ENCODE measurements around the gene NOTCH2.

The NOTCH2 gene

GRCh38 chr1:119971710-119972570 is 97.5 kb downstream of the NOTCH2 start:
- no peak for DNase-seq

DNA sequence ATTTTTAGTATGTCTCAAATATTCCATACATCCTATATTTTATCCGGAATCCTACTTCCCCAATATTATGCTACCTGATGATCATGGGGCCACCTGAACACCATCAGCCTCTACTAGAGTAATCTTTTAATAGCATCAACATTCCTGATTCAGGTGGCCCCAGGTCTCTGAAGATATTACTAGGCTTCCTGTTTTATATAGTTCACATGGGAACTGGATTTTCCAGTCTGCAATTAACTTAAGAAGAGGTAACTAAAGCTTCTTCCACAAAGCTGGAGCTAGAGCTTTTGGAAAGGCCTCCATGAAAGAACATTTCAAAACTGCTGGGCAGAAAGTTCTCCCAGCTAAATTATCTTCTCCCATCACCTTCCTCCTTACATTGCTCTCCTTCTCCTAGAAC is 100.9 kb downstream of the NOTCH2 start:
- no peak for DNase-seq

DNA sequence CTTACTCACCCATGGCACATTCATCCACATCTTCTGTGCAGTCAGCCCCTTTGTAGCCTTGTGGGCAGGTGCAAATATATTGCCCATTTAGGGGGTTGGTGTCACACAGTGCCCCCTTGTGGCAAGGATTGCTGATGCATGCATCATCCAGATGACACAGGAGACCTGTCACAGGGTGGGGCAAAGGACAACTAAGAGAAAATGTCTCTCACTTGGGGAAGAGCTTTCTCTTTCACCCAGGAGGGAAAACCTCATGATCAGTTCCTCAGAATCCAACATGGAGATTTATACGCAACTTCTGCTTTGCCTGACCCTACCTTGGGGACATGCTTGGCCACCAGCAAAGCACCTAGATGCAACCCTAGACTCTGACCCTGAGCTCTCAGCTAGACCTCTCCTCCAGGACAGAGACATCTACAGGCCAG is 101.4 kb downstream of the NOTCH2 start:
- peak; percentile 5 for DNase-seq

GRCh38 chr1:119966681-119967080 is 102.8 kb downstream of the NOTCH2 start:
- no peak for DNase-seq

DNA sequence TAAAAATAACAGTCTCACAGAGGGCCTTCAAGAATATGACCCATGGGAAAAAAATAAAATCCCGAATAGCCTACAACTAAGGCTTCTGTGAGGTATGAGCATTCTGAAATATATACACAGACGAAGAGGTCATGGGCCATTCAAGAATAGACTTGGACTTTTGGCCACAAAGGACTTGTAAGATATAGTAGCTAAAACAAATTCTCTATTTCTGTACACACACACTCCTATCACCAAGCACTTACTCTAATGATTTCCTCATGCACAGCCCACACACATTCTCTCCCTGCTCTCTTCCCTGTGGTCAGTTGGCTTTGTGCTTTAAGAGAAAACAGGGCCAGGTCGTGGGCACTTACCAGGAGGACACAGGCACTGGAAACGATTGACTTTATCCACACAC is 103.4 kb downstream of the NOTCH2 start:
- no peak for DNase-seq

DNA sequence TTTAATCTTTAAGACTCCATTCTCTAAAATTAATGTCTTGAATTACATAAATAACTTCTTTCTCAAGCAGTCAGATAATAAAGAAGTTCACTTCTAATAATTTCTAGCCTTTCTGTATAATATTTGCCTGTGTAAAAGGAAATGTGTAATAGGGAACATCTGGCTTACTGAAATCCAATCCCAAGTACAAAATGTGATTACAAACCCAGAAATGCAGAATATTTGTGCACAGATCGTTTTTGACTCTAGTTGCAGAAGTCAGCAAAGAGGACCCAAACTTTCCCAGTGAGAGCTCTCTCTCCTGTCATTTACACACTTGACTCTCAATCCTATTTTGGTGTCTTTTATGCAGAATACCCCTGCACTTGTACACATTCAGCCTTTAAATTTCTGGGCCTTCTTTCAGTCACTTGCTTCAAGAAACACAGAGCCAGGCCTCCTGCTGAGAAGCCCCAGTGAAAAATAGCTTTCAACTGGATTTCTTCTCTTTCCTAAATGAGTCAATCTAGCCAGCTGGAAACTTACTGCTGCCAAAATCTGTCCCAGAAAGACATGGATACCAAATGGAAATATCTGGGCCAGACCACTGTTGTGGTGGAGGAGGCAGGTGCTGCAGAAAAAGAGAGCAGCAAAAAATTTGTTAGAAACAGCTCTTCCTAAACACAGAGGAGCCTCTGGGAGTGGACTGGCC is 104.6 kb downstream of the NOTCH2 start:
- no peak for DNase-seq

GRCh38 chr1:119962296-119962968 is 107.0 kb downstream of the NOTCH2 start:
- DNase-seq: no peak

DNA sequence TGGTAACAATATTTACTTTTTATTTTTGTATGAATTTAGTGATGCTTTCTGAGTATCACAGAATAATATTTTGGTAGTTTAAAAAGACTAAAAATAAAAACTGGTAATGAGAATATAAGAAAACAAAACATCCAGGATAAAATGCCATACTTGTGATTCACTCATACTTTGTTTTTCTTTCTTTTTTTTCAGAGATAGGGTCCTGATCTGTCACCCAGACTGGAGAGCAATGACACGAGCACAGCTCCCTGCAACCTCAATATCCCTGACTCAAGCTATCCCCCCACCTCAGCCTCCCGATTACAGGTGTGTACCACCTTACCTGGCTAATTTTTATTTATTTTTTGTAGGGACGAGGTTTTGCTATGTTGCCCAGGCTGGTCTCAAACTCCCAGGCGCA is 109.0 kb downstream of the NOTCH2 start:
- DNase-seq: no peak

DNA sequence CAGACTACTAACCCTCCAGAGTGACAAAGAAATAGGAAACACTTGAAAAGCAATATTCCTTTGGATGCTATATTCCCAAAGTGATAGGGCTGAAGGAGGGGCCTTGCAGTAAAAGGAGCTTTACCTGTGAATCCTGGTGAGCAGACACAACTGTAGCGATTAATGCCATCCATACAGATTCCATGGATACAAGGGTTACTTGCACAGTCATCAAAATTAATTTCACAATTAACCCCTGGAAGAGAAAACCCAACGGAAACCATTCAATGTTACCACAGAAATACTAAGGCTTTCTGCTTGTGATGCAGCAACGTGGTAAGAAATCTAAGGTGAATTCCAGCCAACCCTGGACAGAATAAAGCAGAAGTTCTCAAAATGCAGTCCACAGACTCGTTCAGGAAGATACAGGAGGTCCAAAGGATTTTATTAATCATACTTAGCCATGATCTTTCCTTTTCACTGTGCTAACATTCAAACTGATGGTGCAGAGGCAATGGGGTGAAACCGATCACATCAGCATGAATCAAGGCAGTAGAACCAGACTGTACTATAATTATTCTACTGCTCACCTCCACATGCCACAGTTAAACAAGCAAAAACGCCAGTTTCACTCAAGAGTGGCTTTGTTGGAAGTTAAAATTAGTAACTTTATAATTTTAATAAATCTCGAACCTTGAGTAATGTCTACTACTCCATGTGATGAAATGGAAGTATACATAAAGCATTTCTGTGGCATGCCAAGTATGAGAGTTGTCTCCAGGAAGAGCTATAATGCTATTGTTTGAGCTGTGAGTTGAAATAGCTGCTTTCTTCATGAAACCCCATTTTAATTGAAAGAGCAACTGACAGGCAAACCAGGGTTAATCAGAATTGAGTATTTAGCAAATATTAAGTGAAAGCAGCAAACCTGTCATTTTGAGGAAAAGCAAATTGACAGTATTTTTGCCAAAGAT is 109.9 kb downstream of the NOTCH2 start:
- DNase-seq: no peak

- no peak for DNase-seq
These were observed 111.2 kb downstream of the NOTCH2 start for GRCh38 chr1:119958223-119958622.

DNA sequence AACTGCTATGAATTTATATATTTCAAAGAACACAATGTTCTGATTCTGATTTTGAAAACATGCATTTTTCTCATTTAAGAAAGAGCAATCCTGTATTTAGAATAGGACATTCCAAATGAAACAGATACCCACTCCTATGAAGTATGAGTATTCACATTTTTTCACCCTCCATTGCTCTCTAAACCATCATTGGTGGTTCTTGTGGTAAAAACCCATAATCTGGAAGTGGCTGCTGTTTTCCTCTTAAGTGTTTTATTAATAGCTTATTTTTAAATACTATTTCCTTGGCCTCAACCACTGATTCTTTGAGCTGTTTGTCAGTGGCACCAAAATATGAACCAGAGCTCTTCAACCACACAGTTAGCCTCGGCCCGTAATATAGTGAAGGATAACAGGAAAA is 113.2 kb downstream of the NOTCH2 start:
- DNase-seq: no peak

DNA sequence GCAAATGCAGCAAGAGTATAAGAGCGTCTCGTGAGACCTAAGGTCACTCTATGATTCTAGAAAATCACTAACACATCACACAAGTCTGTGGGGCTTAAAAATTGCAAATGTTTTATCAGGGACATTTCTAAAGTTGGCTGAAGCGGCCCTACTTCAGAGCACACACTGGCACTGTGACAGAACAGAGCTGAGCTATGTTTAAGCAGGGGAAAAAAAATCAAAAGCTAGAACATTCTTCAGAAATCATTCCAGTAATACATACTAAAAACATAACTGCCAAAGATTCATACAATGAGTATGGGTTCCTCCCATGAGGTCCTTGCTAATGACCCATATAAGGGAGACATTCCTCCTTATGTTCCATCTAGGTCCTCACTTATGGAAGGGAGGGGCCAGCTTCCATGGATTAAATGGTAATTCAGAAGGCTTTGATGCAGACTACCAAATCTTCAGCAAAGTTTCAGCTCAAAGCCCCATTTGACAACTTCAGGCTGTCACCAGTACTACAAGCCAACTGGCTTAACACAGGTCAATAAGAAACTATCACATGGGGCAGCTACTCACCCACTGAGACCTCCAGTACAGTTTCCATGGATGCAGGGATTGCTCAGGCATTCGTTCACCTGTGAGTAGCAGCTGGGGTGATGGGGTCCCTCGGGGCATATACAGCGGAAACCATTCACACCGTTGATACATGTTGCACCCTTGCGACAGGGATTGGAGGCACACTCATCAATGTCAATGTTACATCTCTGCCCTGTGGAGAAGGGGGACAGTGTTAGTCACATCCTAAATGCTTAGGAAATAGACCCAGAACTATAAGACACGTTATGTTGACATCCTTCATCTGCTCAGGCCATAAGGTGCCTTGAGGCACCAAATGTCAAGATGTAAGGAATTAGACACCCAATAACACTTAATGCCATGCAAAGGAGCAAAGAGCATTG is 114.7 kb downstream of the NOTCH2 start:
- DNase-seq: no peak

DNA sequence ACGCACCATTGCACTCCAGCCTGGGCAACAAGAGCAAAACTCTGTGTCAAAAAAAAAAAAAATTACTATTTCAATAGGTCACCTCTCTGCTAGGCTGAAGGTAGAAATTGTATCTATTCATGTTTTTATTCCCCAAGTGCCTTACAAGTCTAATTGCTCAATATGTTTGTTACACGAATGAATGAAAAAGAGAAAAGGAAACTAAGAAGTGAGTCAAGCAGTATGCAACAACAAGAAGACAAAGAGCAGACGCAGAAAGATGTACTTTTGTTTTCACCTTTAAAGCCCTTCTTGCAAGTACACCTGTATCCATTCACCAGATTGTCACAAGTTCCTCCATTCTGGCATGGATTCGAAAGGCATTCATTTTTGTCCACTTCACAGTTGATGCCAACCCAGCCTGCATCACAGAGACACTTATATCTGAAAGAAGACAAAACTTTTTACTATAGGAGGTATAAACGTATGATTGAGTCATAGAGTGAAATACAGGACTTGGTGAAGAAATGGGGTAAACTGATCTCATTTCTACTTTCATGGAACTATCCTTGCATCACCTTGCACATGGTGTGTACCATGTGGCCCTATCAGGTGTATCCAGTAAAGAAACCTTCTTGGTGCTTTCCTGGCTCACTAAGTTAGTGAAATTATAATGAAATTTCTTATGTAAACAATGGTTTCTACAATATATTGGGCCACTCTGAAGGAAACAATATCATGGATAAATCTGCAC is 116.0 kb downstream of the NOTCH2 start:
- DNase-seq: no peak

DNA sequence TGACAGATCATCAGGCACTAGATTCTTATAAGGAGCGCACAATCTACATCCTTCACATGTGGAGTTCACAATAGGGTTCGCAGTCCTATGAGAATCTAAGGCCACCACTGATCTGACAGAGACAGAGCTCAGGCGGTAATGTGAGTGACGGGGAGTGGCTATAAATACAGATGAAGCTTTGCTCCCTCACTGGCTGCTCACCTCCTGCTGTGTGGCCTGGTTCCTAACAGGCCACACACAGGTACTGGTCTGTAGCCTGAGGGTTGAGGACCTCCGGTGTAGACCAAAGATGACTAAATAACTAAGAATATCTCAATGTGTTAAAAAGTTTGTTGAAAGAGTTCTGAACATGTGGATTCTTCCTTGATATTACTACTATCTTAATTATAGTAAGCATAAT is 117.0 kb downstream of the NOTCH2 start:
- no peak for DNase-seq

DNA sequence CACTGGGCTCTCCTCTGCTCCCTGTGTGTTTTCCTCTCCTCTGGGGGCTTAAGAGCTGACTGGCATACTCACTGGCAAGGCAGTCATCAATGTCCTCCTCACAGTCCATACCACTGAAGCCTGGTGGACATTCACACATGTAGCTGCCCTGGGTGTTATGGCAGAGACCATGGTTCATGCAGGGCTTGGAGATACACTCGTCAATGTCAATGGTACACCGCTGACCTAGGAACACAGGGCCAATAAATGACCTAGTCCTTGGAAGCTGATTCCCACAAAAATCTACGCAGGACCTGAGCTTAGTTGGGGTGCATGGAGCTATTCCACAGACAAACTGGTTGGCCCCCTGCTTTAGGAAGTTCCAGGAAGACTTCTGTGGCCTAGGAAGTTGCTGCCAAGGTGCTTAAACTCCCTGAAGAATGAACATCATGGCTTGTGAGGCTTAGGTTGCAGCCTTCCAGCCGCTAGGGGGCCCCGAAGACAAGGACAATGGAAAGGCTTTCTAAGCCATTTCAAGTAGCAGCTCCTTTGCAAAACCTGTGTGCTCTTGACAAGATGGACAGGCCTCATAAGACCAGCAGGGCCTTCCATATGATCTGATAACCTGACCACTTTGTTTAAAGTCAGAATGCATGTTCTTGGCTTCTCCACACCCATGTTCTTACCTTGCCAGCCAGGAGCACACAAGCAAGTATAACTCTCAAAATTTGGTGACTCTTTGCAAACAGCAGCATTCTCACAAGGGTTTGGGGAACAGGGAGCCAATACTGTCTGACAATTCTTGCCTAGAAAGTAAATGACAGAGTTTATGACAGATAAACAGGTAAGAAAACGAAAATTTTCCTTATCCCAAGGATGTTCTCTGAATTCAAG is 120.9 kb downstream of the NOTCH2 start:
- peak; percentile 22 for DNase-seq

DNA sequence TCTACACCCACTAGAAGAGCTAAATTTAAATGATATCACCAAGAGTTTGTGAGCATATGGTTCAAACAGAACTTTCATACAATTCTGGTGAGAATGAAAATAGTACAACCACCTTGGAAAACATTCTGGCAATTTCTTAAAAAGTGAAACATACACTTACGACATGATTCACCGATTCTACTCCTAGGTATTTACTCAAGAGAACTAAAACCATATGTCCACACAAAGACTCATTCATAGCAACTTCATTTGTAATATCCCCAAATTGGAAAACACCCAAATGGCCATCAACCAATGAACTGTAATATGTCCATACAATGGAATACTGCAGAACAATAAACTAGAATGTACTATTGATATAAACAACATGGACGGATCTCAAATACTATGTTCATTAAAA is 122.0 kb downstream of the NOTCH2 start:
- DNase-seq: no peak

DNA sequence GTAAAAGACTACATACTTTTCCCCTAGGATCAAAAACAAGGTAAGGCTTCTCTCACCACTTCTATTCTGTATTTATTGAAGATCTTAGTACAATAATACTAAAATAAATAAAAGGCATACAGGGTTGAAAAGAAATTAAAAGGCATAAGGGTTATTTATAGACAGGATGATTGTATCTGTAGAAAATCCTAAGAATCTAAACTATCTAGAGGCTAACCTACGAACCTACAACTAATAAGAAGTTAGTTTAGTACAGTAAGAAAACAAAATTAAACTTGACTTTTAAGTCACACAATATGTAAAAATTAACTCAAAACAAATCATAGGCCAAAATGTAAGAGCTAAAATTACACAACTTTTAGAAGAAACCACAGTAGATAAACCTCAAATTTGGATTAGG is 122.7 kb downstream of the NOTCH2 start:
- DNase-seq: no peak

DNA sequence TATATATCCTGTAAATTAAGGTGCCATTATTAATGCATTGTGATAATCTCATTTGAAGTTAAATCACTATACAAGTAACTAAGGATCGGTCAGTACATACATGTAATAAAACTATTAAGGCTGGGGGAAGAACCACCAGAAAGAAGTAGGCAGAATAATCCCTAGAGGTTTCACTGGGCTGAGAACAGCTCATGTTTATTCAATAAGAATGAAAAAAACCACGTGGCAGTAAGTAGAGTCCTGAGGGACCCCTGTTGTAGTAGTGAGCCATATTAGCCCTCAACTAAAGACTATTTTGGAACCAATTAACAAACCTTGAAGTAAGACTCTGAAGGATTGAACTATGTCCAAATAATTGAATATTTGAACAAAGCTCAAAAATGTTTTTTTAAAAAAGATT is 126.2 kb downstream of the NOTCH2 start:
- DNase-seq: no peak

- DNase-seq: no peak
These were observed 128.1 kb downstream of the NOTCH2 start for GRCh38 chr1:119941392-119941791.

DNA sequence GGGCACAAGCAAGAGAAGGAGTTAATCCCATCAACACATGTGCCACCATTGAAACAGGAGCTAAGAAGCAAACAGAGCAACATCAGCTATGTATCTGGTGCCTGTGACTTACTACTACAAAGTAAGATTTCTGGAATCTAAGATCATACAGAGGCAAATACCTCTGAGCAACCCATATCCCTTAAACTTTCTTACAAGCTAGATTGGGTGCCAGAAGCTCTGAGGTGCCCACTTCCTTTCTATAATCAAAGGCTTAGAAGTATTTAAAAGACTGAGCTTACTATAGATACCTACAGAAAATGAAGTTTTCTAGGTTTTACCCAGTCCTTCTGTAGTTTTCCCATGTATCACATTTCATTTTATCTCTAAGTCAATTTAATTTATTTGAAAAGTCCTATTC is 128.8 kb downstream of the NOTCH2 start:
- DNase-seq: no peak

Measured in SHP77 treated with DMSO at 0.1 percent for 48 hours (cell line).